ENCODE results near the gene CEP83. TPM values are rescaled to one million over a fixed set of nuclear protein-coding genes. Genes with fewer than 3 reads are reported as not detected.

CEP83 gene
- polyA plus RNA-seq, 6 donors from 2014 or later: 4.0 to 7.7 (median 6.5) TPM

- DNase-seq: no peak
- H3K27ac Mint-ChIP-seq: peak overlapping the region in 2 of 6 donors; percentile 43 to 86
- H3K36me3 Mint-ChIP-seq: peaks cover 11 to 12% of the 10 kb centered on the region in 2 donors
- no peak for ATAC-seq (ENCODE audit: low read depth in 2 of 2)
- H3K4me3 Mint-ChIP-seq: peak overlapping the region in 4 of 8 donors; percentile 29 to 79 (median 62)
- H3K27me3 Mint-ChIP-seq: no peaks in the 10 kb centered on the region
- peaks cover 46 to 70% (median 69%) of the 10 kb centered on the region in 3 donors for H3K4me1 Mint-ChIP-seq
- H3K9me3 Mint-ChIP-seq: no peaks in the 10 kb centered on the region
Observed at GRCh38 chr12:94265966-94266745, 193.5 kb downstream of the CEP83 start.

GRCh38 chr12:94265539-94265938 lies 194.1 kb downstream of the CEP83 start:
- H3K4me1 Mint-ChIP-seq: peaks cover 46 to 69% (median 64%) of the 10 kb centered on the region in 3 donors
- no peak for ATAC-seq (ENCODE audit: low read depth in 2 of 2)
- H3K9me3 Mint-ChIP-seq: no peaks in the 10 kb centered on the region
- H3K4me3 Mint-ChIP-seq: peak overlapping the region in 3 of 8 donors; percentile 29 to 76 (median 47)
- H3K27me3 Mint-ChIP-seq: no peaks in the 10 kb centered on the region
- H3K36me3 Mint-ChIP-seq: peaks cover 11 to 12% of the 10 kb centered on the region in 2 donors
- no peak for DNase-seq
- peak overlapping the region in 3 of 6 donors; percentile 28 to 86 (median 43) for H3K27ac Mint-ChIP-seq

GRCh38 chr12:94264736-94265485 lies 194.8 kb downstream of the CEP83 start:
- H3K27ac Mint-ChIP-seq: peak overlapping the region in 2 of 6 donors; percentile 28 to 78
- peaks cover 46 to 69% (median 61%) of the 10 kb centered on the region in 3 donors for H3K4me1 Mint-ChIP-seq
- H3K36me3 Mint-ChIP-seq: peaks cover 11 to 12% of the 10 kb centered on the region in 2 donors
- no peaks in the 10 kb centered on the region for H3K27me3 Mint-ChIP-seq
- ATAC-seq (ENCODE audit: low read depth in 2 of 2): no peak
- H3K4me3 Mint-ChIP-seq: no peak overlapping the region
- DNase-seq: no peak
- H3K9me3 Mint-ChIP-seq: no peaks in the 10 kb centered on the region

- H3K27ac Mint-ChIP-seq: peak overlapping the region in 5 of 6 donors; percentile 41 to 97 (median 94)
- H3K4me3 Mint-ChIP-seq: peak overlapping the region; percentile 19 to 98 (median 62)
- H3K27me3 Mint-ChIP-seq: no peaks in the 10 kb centered on the region
- DNase-seq (no peak), ATAC-seq (ENCODE audit: low read depth in 2 of 2) (no peak)
- peaks cover 11 to 12% of the 10 kb centered on the region in 2 donors for H3K36me3 Mint-ChIP-seq
- H3K4me1 Mint-ChIP-seq: peaks cover 43 to 63% (median 61%) of the 10 kb centered on the region in 3 donors
- H3K9me3 Mint-ChIP-seq: no peaks in the 10 kb centered on the region
Observed at GRCh38 chr12:94263905-94264561, 195.6 kb downstream of the CEP83 start.

- no peaks in the 10 kb centered on the region for H3K9me3 Mint-ChIP-seq
- H3K27ac Mint-ChIP-seq: peak overlapping the region; percentile 54 to 97 (median 95)
- H3K4me3 Mint-ChIP-seq: peak overlapping the region; percentile 82 to 98 (median 93)
- no peaks in the 10 kb centered on the region for H3K27me3 Mint-ChIP-seq
- ATAC-seq (ENCODE audit: low read depth in 2 of 2) (peak; percentile 36 to 42), DNase-seq (no peak)
- H3K4me1 Mint-ChIP-seq: peaks cover 41 to 60% (median 57%) of the 10 kb centered on the region in 3 donors
- H3K36me3 Mint-ChIP-seq: peaks cover 12 to 13% of the 10 kb centered on the region in 2 donors
Observed at GRCh38 chr12:94263011-94263811, 196.5 kb downstream of the CEP83 start.

- ATAC-seq (ENCODE audit: low read depth in 2 of 2) (peak; percentile 92 to 93), DNase-seq (peak; percentile 74)
- Mint-ChIP-seq H3K27me3 (no peaks in the 10 kb centered on the region), H3K27ac (peak overlapping the region; percentile 85 to 97 (median 95)), H3K4me3 (peak overlapping the region; percentile 82 to 98 (median 93)), H3K36me3 (peaks cover 12 to 15% of the 10 kb centered on the region in 2 donors), H3K9me3 (no peaks in the 10 kb centered on the region), H3K4me1 (peaks cover 33 to 52% (median 49%) of the 10 kb centered on the region in 3 donors)
Observed at GRCh38 chr12:94262228-94263010, 197.2 kb downstream of the CEP83 start.

- H3K27me3 Mint-ChIP-seq: no peaks in the 10 kb centered on the region
- peaks cover 15% of the 10 kb centered on the region in 2 donors for H3K36me3 Mint-ChIP-seq
- no peak for DNase-seq
- H3K27ac Mint-ChIP-seq: peak overlapping the region in 3 of 6 donors; percentile 94 to 96 (median 96)
- H3K4me3 Mint-ChIP-seq: peak overlapping the region; percentile 82 to 98 (median 93)
- peaks cover 28 to 49% (median 45%) of the 10 kb centered on the region in 3 donors for H3K4me1 Mint-ChIP-seq
- H3K9me3 Mint-ChIP-seq: no peaks in the 10 kb centered on the region
- no peak for ATAC-seq (ENCODE audit: low read depth in 2 of 2)
Observed at GRCh38 chr12:94261786-94262185, 197.9 kb downstream of the CEP83 start.

GRCh38 chr12:94261119-94261518 lies 198.5 kb downstream of the CEP83 start:
- Mint-ChIP-seq H3K4me1 (peaks cover 29 to 45% (median 39%) of the 10 kb centered on the region in 3 donors), H3K27me3 (no peaks in the 10 kb centered on the region), H3K27ac (peak overlapping the region in 1 of 6 donors; percentile 54), H3K9me3 (no peaks in the 10 kb centered on the region), H3K36me3 (peaks cover 15 to 21% of the 10 kb centered on the region in 2 donors), H3K4me3 (peak overlapping the region in 2 of 8 donors; percentile 27 to 82)
- DNase-seq (no peak), ATAC-seq (ENCODE audit: low read depth in 2 of 2) (no peak)

GRCh38 chr12:94260717-94261116 lies 198.9 kb downstream of the CEP83 start:
- DNase-seq (no peak), ATAC-seq (ENCODE audit: low read depth in 2 of 2) (no peak)
- Mint-ChIP-seq H3K27ac (peak overlapping the region in 2 of 6 donors; percentile 7 to 54), H3K4me1 (peaks cover 25 to 41% (median 35%) of the 10 kb centered on the region in 3 donors), H3K4me3 (peak overlapping the region in 1 of 8 donors; percentile 27), H3K27me3 (no peaks in the 10 kb centered on the region), H3K9me3 (no peaks in the 10 kb centered on the region), H3K36me3 (peaks cover 15 to 21% of the 10 kb centered on the region in 2 donors)

GRCh38 chr12:94260017-94260416 lies 199.7 kb downstream of the CEP83 start:
- ATAC-seq (ENCODE audit: low read depth in 2 of 2): no peak
- Mint-ChIP-seq H3K36me3 (peaks cover 15 to 21% of the 10 kb centered on the region in 2 donors), H3K4me3 (no peak overlapping the region), H3K27me3 (no peaks in the 10 kb centered on the region), H3K27ac (no peak overlapping the region), H3K9me3 (no peaks in the 10 kb centered on the region), H3K4me1 (peaks cover 24 to 36% (median 32%) of the 10 kb centered on the region in 3 donors)
- no peak for DNase-seq

GRCh38 chr12:94258593-94258992 lies 201.1 kb downstream of the CEP83 start:
- ATAC-seq (ENCODE audit: low read depth in 2 of 2) (no peak), DNase-seq (no peak)
- Mint-ChIP-seq H3K9me3 (no peaks in the 10 kb centered on the region), H3K4me3 (no peak overlapping the region), H3K27me3 (no peaks in the 10 kb centered on the region), H3K4me1 (peaks cover 17 to 32% (median 20%) of the 10 kb centered on the region in 3 donors), H3K36me3 (peaks cover 21 to 25% of the 10 kb centered on the region in 2 donors), H3K27ac (no peak overlapping the region)
